IPS-NIHi7 (cell line): Measurements from ENCODE around the gene KLKB1.
A peak's percentile ranks its signal among the peaks of the same experiment; 100 is the strongest.
"Not testable (repeated sequence)": the region's sequence is repeated elsewhere in the genome, so short reads cannot be mapped to it uniquely, and the experiment has no call there.

ENCODE experiments used
- DNase-seq: peaks from one replicate; pipeline ENCODE4 v3.0.0; 2012; ENCODE audit warnings: mixed read lengths; ENCODE audit errors: extremely low spot score

KLKB1 gene

GRCh38 chr4:186265250-186265649 lies 37.9 kb downstream of the KLKB1 start:
- DNase-seq = not testable (repeated sequence)

- DNase-seq = peak; percentile 55
Measured at GRCh38 chr4:186265683-186266652, 38.7 kb downstream of the KLKB1 start, which contains the start of gene F11. F11 (plus strand) TSS chr4:186266189; CDS start chr4:186267137, 948 bp downstream.

- DNase-seq = peak; percentile 61
Measured at GRCh38 chr4:186266729-186267456, 39.6 kb downstream of the KLKB1 start.

- no peak for DNase-seq
Measured at GRCh38 chr4:186271081-186271678, 43.9 kb downstream of the KLKB1 start.

- DNase-seq = no peak
Measured at GRCh38 chr4:186272699-186273391, 45.5 kb downstream of the KLKB1 start.

- DNase-seq = not testable (repeated sequence)
Measured at GRCh38 chr4:186273392-186273789, 46.1 kb downstream of the KLKB1 start.

GRCh38 chr4:186283311-186283710 lies 56.0 kb downstream of the KLKB1 start:
- DNase-seq = no peak

GRCh38 chr4:186285147-186285546 lies 57.8 kb downstream of the KLKB1 start:
- DNase-seq = no peak

GRCh38 chr4:186286581-186286980 lies 59.3 kb downstream of the KLKB1 start:
- DNase-seq = no peak

GRCh38 chr4:186291256-186291890 lies 64.1 kb downstream of the KLKB1 start:
- no peak for DNase-seq

GRCh38 chr4:186294160-186294559 lies 66.9 kb downstream of the KLKB1 start:
- no peak for DNase-seq

GRCh38 chr4:186296481-186296880 lies 69.2 kb downstream of the KLKB1 start:
- no peak for DNase-seq

- peak; percentile 44 for DNase-seq
Measured at GRCh38 chr4:186297013-186297645, 69.8 kb downstream of the KLKB1 start.

- DNase-seq = peak; percentile 69
Measured at GRCh38 chr4:186298031-186298647, 70.8 kb downstream of the KLKB1 start.

GRCh38 chr4:186299291-186299690 lies 72.0 kb downstream of the KLKB1 start:
- no peak for DNase-seq

GRCh38 chr4:186300659-186301390 lies 73.5 kb downstream of the KLKB1 start:
- no peak for DNase-seq

GRCh38 chr4:186304216-186304615 lies 76.9 kb downstream of the KLKB1 start:
- DNase-seq = no peak

GRCh38 chr4:186304866-186305505 lies 77.7 kb downstream of the KLKB1 start:
- no peak for DNase-seq

GRCh38 chr4:186307497-186307896 lies 80.2 kb downstream of the KLKB1 start:
- DNase-seq = no peak
